ENCODE results near the gene ITPA. TPM values are rescaled to one million over a fixed set of nuclear protein-coding genes. Genes with fewer than 3 reads are reported as not detected.

The ITPA gene
- total and polyA plus RNA-seq, 2 experiments from 2014 or later, result 57.5 to 81.7 TPM

DNA sequence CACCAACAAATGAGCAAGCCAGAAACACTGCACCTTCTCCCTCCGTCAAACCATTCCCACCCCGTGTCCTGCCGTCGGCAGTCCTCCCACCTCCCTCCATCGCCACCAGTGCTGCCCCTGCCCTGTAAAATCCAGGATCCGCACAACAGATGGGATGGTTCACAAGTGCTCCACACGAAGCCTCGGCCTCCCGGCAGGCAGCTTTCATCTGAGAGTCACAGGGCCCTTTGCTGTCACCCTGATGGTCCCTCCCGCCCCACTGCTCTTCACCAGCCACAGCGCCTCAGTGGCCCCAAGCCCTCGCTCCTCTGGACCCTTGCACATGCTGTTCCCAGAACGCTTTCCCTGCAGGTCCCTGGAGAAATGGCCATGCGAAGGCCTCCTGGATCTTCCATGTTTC lies 17.6 kb downstream of the ITPA start:
- H4K20me1 ChIP-seq (replicated peaks; ENCODE audit: insufficient read depth), result no peaks in the 10 kb centered on the region
- no peaks in the 10 kb centered on the region for H3K79me2 ChIP-seq (replicated peaks; ENCODE audit: insufficient read depth)
- H2AFZ ChIP-seq, result no peak overlapping the region
- H3K4me1 Mint-ChIP-seq, result peaks cover 5% of the 10 kb centered on the region; the same call in 1 of the 3 replicates
- H3K27me3 Mint-ChIP-seq (ENCODE audit: insufficient read depth, low read depth, poor library complexity), result peaks cover 5% of the 10 kb centered on the region
- H3F3A ChIP-seq (replicated peaks; ENCODE audit: low read depth), result no peaks in the 10 kb centered on the region
- no peaks in the 10 kb centered on the region for H3K9me2 ChIP-seq (ENCODE audit: insufficient read depth)
- no peak overlapping the region for H3K4me3 ChIP-seq
- no peak overlapping the region for H3K4me2 ChIP-seq
- peaks cover 15% of the 10 kb centered on the region for H3K36me3 Mint-ChIP-seq (ENCODE audit: low read depth)
- no peak overlapping the region for H3K27ac ChIP-seq (ENCODE audit: low read depth)
- H3K27ac Mint-ChIP-seq, result no peak overlapping the region
- no peaks in the 10 kb centered on the region for H3K36me3 ChIP-seq (ENCODE audit: insufficient read depth)
- no peaks in the 10 kb centered on the region; the same call in 1 of the 2 replicates for H3K4me1 ChIP-seq (ENCODE audit: insufficient read depth)
- DNase-seq (ENCODE audit: low spot score) (no peak), ATAC-seq (no peak)
- H3K9me3 Mint-ChIP-seq, result no peaks in the 10 kb centered on the region
- no peaks in the 10 kb centered on the region for H3K27me3 ChIP-seq (ENCODE audit: insufficient read depth)
- TF ChIP-seq POLR2AphosphoS5 (IDR thresholded peaks at IDR 0.05; ENCODE audit: low read depth) (no peak), JUNB (IDR thresholded peaks at IDR 0.05; ENCODE audit: unreplicated experiment) (no peak), ZNF331 (CRISPR knock-in tag; IDR thresholded peaks at IDR 0.05; ENCODE audit: low read depth) (no peak), STAT1 (IDR thresholded peaks at IDR 0.05; ENCODE audit: unreplicated experiment) (no peak), ZNF114 (CRISPR knock-in tag; IDR thresholded peaks at IDR 0.05) (no peak), CREB1 (CRISPR knock-in tag; IDR thresholded peaks at IDR 0.05; ENCODE audit: low read depth) (no peak), EZH2 (IDR thresholded peaks at IDR 0.05; ENCODE audit: low read depth, unreplicated experiment) (no peak), EZH2phosphoT487 (IDR thresholded peaks at IDR 0.05; ENCODE audit: unreplicated experiment) (no peak), NANOG (IDR thresholded peaks at IDR 0.05; ENCODE audit: borderline replicate concordance) (no peak)
- TF ChIP-seq, protein P1, sequence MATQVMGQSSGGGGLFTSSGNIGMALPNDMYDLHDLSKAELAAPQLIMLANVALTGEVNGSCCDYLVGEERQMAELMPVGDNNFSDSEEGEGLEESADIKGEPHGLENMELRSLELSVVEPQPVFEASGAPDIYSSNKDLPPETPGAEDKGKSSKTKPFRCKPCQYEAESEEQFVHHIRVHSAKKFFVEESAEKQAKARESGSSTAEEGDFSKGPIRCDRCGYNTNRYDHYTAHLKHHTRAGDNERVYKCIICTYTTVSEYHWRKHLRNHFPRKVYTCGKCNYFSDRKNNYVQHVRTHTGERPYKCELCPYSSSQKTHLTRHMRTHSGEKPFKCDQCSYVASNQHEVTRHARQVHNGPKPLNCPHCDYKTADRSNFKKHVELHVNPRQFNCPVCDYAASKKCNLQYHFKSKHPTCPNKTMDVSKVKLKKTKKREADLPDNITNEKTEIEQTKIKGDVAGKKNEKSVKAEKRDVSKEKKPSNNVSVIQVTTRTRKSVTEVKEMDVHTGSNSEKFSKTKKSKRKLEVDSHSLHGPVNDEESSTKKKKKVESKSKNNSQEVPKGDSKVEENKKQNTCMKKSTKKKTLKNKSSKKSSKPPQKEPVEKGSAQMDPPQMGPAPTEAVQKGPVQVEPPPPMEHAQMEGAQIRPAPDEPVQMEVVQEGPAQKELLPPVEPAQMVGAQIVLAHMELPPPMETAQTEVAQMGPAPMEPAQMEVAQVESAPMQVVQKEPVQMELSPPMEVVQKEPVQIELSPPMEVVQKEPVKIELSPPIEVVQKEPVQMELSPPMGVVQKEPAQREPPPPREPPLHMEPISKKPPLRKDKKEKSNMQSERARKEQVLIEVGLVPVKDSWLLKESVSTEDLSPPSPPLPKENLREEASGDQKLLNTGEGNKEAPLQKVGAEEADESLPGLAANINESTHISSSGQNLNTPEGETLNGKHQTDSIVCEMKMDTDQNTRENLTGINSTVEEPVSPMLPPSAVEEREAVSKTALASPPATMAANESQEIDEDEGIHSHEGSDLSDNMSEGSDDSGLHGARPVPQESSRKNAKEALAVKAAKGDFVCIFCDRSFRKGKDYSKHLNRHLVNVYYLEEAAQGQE (IDR thresholded peaks at IDR 0.05; ENCODE audit: unreplicated experiment), result no peak
- TF ChIP-seq, protein P2, sequence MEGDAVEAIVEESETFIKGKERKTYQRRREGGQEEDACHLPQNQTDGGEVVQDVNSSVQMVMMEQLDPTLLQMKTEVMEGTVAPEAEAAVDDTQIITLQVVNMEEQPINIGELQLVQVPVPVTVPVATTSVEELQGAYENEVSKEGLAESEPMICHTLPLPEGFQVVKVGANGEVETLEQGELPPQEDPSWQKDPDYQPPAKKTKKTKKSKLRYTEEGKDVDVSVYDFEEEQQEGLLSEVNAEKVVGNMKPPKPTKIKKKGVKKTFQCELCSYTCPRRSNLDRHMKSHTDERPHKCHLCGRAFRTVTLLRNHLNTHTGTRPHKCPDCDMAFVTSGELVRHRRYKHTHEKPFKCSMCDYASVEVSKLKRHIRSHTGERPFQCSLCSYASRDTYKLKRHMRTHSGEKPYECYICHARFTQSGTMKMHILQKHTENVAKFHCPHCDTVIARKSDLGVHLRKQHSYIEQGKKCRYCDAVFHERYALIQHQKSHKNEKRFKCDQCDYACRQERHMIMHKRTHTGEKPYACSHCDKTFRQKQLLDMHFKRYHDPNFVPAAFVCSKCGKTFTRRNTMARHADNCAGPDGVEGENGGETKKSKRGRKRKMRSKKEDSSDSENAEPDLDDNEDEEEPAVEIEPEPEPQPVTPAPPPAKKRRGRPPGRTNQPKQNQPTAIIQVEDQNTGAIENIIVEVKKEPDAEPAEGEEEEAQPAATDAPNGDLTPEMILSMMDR (conservative IDR thresholded peaks at IDR 0.05; ENCODE audit: low read depth in 2 of 2), result no peak
- TF ChIP-seq, protein P3, sequence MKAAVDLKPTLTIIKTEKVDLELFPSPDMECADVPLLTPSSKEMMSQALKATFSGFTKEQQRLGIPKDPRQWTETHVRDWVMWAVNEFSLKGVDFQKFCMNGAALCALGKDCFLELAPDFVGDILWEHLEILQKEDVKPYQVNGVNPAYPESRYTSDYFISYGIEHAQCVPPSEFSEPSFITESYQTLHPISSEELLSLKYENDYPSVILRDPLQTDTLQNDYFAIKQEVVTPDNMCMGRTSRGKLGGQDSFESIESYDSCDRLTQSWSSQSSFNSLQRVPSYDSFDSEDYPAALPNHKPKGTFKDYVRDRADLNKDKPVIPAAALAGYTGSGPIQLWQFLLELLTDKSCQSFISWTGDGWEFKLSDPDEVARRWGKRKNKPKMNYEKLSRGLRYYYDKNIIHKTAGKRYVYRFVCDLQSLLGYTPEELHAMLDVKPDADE (IDR thresholded peaks at IDR 0.05), result no peak
- no peak overlapping the region for H3K4me3 Mint-ChIP-seq

All from GM23338 (cell line).